Inflammatory macrophage treated with lipopolysaccharide for 4 hours (primary cell): ENCODE measurements around the gene DCAKD.
A peak's percentile ranks its signal among the peaks of the same experiment; 100 is the strongest.

Experiments
- DNase-seq: peaks from one replicate; pipeline ENCODE4 v3.0.0-alpha.2; 2020

The DCAKD gene

DNA sequence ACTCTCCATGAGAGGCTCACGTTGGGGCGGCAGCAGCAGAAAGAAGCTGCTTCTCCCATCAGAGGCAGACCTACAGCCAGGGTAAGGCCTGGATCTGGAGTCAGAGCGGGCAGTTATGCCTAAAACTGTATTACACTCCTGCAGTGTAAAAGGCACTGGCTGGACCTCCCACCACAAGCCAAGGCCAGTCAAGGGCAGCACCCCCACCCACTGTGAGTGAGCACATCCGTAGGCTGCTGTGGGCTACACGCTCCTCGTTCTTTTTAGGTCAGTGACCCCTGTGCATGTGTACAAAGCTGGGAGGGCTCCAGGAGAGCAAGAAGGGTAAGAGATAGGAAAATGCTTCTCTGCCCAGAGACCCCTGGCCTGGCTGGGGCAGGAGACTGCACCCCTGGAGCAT lies 20.7 kb downstream of the DCAKD start:
- no peak for DNase-seq

GRCh38 chr17:45029758-45030423 lies 21.5 kb downstream of the DCAKD start:
- no peak for DNase-seq

DNA sequence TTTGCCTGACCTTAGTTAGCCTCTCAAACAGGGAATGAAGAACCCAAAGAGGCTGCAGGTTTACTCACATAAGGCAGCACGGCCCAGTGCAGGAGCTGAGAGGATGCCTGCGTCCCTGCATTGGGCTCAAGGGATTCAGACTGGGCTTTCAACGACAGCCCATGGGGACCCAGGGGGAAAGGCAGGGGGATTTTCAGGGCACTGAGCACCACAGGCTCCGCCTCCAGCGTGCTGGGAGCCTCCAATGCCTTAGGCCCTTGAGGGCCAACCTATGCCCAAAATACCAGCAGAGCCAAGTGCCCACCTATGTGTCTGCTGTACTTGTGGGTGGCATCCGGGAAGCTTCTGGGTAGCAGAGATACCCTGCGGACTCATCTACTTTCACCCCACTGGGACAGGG lies 22.3 kb downstream of the DCAKD start:
- no peak for DNase-seq

GRCh38 chr17:45022655-45023339 lies 28.6 kb downstream of the DCAKD start:
- no peak for DNase-seq

DNA sequence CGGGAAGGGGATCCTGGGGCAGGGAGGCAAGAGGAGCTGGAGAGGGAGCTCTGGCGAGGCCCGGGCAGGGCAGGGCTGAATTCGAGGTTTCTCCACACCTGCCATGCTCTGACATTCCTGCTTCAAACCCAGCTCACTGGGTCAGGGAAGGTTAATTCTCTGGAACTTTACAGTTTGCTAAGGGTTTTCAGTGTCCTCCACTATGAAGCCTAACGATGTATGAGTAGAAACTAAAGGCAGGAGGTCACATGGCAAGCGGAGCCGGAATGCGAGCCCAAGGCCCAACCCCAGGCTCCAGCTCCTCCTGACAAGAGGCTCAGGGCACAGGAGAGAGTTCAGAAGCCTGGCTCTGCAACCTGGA lies 29.2 kb downstream of the DCAKD start:
- DNase-seq: no peak

GRCh38 chr17:45021607-45022287 lies 29.7 kb downstream of the DCAKD start:
- peak; percentile 52 for DNase-seq

- no peak for DNase-seq
Measured at GRCh38 chr17:45020354-45021138, 30.9 kb downstream of the DCAKD start.

- DNase-seq: peak; percentile 46
Measured at GRCh38 chr17:45018848-45019711, 32.4 kb downstream of the DCAKD start.

DNA sequence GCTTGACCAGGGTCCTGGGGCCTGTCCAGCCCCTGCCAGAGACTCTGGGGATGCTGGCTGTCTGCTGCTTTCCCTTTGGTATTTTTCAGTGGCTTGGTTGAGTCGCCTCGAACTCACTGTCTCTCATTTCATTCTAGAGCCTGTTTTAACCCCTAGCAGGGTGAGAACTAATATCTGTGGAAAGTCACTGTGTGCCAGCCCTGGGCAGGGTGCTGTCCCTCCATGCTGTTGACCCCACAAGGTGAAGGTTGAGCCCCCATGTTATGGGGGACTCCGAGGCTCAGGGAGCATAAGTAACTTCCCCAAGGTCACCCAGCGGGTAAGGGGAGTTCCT lies 33.0 kb downstream of the DCAKD start:
- DNase-seq: no peak

DNA sequence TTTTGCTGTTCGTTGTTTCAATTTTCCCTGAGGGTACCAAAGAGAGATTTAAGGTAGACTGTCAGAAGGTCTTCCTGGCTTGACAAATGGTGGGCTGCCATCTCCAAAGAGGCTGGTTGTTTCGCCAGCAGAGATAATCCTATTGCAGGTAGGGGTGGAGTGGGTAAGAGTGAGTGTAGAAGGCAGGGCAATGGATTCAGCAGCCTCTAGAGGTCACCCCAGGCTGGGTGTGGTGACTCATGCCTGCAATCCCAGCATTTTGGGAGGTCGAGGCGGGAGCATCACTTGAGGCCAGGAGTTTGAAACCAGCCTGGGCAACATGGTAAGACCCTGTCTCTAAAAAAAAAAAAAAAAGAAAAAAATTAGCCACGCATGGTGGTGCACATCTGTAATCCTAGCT lies 34.6 kb downstream of the DCAKD start:
- DNase-seq: no peak

GRCh38 chr17:45016237-45016636 lies 35.2 kb downstream of the DCAKD start:
- no peak for DNase-seq

GRCh38 chr17:45013021-45013997 lies 38.1 kb downstream of the DCAKD start:
- DNase-seq: no peak

- DNase-seq: no peak
Measured at GRCh38 chr17:45011767-45012166, 39.7 kb downstream of the DCAKD start.

GRCh38 chr17:45009676-45010467 lies 41.6 kb downstream of the DCAKD start:
- no peak for DNase-seq

DNA sequence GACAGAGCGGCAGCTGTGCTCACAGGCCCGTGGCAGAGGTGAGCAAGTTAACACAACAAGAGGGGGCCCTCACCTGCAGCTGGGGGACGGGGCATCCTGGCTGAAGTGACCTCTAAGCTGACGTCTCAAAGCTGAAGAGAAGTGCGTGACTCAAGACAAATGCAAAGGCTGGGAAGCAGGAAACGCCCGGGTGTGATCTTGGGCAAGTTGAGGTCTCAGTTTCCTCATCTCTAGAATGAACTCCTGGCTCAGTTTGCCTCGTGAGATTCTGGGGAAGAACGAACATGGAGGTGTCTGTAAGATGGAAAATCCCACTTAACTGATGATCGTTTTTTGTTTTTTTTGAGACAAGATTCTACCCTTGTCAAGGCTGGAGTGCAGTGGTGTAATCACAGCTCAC lies 43.2 kb downstream of the DCAKD start:
- peak; percentile 51 for DNase-seq

- no peak for DNase-seq
Measured at GRCh38 chr17:45006927-45007461, 44.4 kb downstream of the DCAKD start.

DNA sequence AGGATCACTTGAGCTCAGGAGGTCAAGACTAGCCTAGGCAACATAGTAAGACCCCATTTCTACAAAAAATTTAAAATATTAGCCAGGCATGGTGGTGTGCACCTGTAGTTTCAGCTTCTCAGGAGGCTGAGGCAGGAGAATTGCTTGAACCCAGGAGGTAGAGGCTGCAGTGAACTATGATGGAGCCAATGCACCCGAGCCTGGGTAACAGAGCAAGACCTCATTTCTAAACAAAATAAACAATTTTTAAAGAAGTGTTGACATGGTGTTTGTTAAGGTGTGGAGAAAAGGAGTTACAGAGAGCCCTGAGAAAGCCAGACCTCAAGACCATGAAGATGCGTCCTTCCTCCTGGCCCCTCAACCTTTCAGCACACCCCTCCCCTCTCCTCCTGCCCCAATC lies 45.7 kb downstream of the DCAKD start:
- DNase-seq: no peak

- no peak for DNase-seq
Measured at GRCh38 chr17:45004388-45004787, 47.0 kb downstream of the DCAKD start.

GRCh38 chr17:45003877-45004276 lies 47.6 kb downstream of the DCAKD start:
- no peak for DNase-seq

DNA sequence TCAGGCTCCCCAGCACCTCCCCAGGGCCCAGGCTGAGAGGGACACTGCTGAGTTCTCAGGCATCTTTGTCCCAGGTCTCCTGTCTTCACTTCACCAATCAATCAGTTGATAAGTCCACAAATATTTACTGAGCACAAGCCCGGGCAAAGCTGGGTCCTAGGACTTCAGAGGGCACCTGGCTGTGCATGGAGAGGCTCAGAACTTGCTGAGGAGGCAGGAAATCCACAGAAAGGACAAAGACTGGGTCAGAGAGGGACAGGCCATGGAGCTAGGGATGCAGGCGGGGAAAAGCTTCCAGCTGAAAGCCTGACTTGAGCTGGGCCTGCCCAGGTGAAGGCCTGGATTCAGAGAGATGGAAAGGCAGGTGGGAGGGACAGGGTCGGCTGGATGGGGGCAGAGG lies 50.1 kb downstream of the DCAKD start:
- DNase-seq: no peak
